ENCODE results near the gene CAB39L. TPM values are rescaled to one million over a fixed set of nuclear protein-coding genes. Genes with fewer than 3 reads are reported as not detected.

The CAB39L gene
- total RNA-seq, 2 experiments from 2014 or later, result 9.6 to 28.6 TPM

DNA sequence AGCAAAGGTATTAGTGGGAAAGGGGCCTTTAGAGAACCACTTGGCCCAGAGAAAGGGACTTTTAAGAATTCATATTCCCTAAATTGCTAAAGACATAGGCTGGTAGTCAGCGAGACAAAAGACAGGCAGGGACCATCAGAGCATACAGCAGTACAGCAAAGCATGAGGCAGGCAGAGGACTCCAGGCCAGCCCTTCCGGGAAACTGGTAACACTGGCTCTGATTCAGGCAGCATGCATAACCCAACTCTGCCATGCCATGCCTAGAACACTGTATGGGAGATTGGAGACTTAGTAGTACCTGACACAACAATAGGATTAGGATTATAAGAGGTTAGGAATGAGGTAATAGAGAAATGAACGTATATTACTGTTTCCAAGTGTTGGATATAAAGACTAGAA, 34.9 kb downstream of the CAB39L start:
- Histone ChIP-seq H3K79me2 (ENCODE audit: insufficient read depth, low read depth, low read length) (no peaks in the 10 kb centered on the region), H3K9me3 (ENCODE audit: low read length) (peaks cover 20% of the 10 kb centered on the region), H3K4me3 (ENCODE audit: low read depth, low read length, poor library complexity, severe bottlenecking) (no peak overlapping the region), H2AFZ (ENCODE audit: low read length) (peak overlapping the region; percentile 29; the same call in 1 of the 2 replicates), H3K9me2 (ENCODE audit: insufficient read depth, low read length) (no peaks in the 10 kb centered on the region), H3K4me2 (ENCODE audit: low read length) (no peak overlapping the region), H3K27ac (ENCODE audit: low read depth, low read length, poor library complexity, severe bottlenecking) (no peak overlapping the region), H3K4me1 (ENCODE audit: insufficient read depth, low read length, poor library complexity, severe bottlenecking) (peaks cover 3% of the 10 kb centered on the region), H4K20me1 (ENCODE audit: insufficient read depth, low read length) (no peaks in the 10 kb centered on the region), H3K36me3 (ENCODE audit: insufficient read depth, low read length) (no peaks in the 10 kb centered on the region; the same call in 1 of the 2 replicates)
- DNase-seq (ENCODE audit: low spot score), result no peak
- POLR2A ChIA-PET, result interaction anchor here (0.7 kb wide), 1 partner anchor 178 kb away, joined by 5 read pairs; no protein-coding TSS in a partner anchor
- CTCF ChIA-PET (ENCODE audit: unreplicated experiment), result no interaction called here
- no TSS peak for BruUV-seq (replicated peaks)
- TF ChIP-seq CTCF (conservative IDR thresholded peaks at IDR 0.05; ENCODE audit: low read length) (no peak), EZH2phosphoT487 (IDR thresholded peaks at IDR 0.05; ENCODE audit: borderline replicate concordance, low read depth, low read length) (no peak)
- intact Hi-C loops (cut with micrococcal nuclease; ENCODE audit: unreplicated experiment), result no loop called here

DNA sequence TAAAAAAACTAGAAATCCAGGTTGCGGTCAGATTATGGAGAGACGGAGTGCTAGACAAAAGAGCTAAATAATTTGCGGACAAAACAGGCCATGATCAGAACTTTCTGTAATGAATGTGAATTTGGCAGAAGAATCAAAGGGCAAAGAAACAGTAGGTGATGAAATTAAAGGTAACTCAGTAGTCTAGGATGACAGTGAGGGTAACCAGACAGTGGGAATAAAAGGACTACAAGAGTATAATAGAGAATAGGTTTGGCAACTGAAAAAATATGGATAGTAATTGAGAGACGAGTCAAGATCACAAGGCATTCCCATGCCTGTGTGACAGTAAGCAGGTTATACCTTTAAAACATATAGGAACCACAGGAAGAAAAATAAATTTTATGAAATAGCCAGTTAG, 35.9 kb downstream of the CAB39L start:
- Histone ChIP-seq H3K4me2 (ENCODE audit: low read length) (no peak overlapping the region), H3K4me3 (ENCODE audit: low read depth, low read length, poor library complexity, severe bottlenecking) (no peak overlapping the region), H3K36me3 (ENCODE audit: insufficient read depth, low read length) (no peaks in the 10 kb centered on the region; the same call in 1 of the 2 replicates), H3K9me3 (ENCODE audit: low read length) (peaks cover 20% of the 10 kb centered on the region), H3K4me1 (ENCODE audit: insufficient read depth, low read length, poor library complexity, severe bottlenecking) (peaks cover 3% of the 10 kb centered on the region), H3K79me2 (ENCODE audit: insufficient read depth, low read depth, low read length) (no peaks in the 10 kb centered on the region), H3K9me2 (ENCODE audit: insufficient read depth, low read length) (no peaks in the 10 kb centered on the region), H3K27ac (ENCODE audit: low read depth, low read length, poor library complexity, severe bottlenecking) (no peak overlapping the region), H2AFZ (ENCODE audit: low read length) (no peak overlapping the region), H4K20me1 (ENCODE audit: insufficient read depth, low read length) (no peaks in the 10 kb centered on the region)
- intact Hi-C loops (cut with micrococcal nuclease; ENCODE audit: unreplicated experiment), result no loop called here
- ChIA-PET CTCF (ENCODE audit: unreplicated experiment) (no interaction called here), POLR2A (interaction anchor here (0.8 kb wide), 1 partner anchor 12 kb away, joined by 3 read pairs; no protein-coding TSS in a partner anchor)
- TF ChIP-seq CTCF (conservative IDR thresholded peaks at IDR 0.05; ENCODE audit: low read length) (no peak), EZH2phosphoT487 (IDR thresholded peaks at IDR 0.05; ENCODE audit: borderline replicate concordance, low read depth, low read length) (no peak)
- BruUV-seq (replicated peaks), result no TSS peak
- DNase-seq (ENCODE audit: low spot score), result no peak

DNA sequence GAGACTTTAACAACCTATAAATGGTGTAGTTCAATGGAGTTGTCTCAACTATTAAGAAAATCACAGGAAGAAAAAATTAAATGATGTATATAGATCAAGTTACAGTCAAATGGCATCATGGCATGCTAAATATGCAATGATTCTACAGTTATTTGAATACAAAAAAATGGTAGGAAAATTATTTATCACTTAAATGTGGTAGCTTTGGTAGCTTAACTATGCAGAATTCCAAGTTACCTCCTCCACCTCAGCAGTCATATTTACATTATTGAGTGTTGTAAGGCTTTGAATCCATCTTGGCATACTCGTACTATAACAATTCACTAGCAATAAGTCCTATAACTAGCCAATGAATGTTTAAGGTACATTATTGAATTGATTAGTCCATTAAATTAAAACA, 36.8 kb downstream of the CAB39L start:
- CTCF ChIA-PET (ENCODE audit: unreplicated experiment), result no interaction called here
- POLR2A ChIA-PET, result no interaction called here

More for the DNA sequence above, 36.8 kb downstream of the CAB39L start:
- DNase-seq (ENCODE audit: low spot score), result no peak
- no peaks in the 10 kb centered on the region; the same call in 1 of the 2 replicates for H3K36me3 ChIP-seq (ENCODE audit: insufficient read depth, low read length)
- no peak overlapping the region for H2AFZ ChIP-seq (ENCODE audit: low read length)
- peaks cover 8% of the 10 kb centered on the region for H3K4me1 ChIP-seq (ENCODE audit: insufficient read depth, low read length, poor library complexity, severe bottlenecking)
- no peaks in the 10 kb centered on the region for H4K20me1 ChIP-seq (ENCODE audit: insufficient read depth, low read length)
- intact Hi-C loops (cut with micrococcal nuclease; ENCODE audit: unreplicated experiment), result no loop called here
- no peak overlapping the region for H3K27ac ChIP-seq (ENCODE audit: low read depth, low read length, poor library complexity, severe bottlenecking)
- peaks cover 20% of the 10 kb centered on the region for H3K9me3 ChIP-seq (ENCODE audit: low read length)
- no peak for TF ChIP-seq EZH2phosphoT487 (IDR thresholded peaks at IDR 0.05; ENCODE audit: borderline replicate concordance, low read depth, low read length)
- TF ChIP-seq CTCF (conservative IDR thresholded peaks at IDR 0.05; ENCODE audit: low read length), result no peak
- BruUV-seq (replicated peaks), result no TSS peak
- H3K4me3 ChIP-seq (ENCODE audit: low read depth, low read length, poor library complexity, severe bottlenecking), result no peak overlapping the region
- H3K9me2 ChIP-seq (ENCODE audit: insufficient read depth, low read length), result no peaks in the 10 kb centered on the region
- H3K79me2 ChIP-seq (ENCODE audit: insufficient read depth, low read depth, low read length), result no peaks in the 10 kb centered on the region
- no peak overlapping the region for H3K4me2 ChIP-seq (ENCODE audit: low read length)
